ENCODE results near the gene TRAPPC8.
A peak's percentile ranks its signal among the peaks of the same experiment; 100 is the strongest.
"Not testable (repeated sequence)": the region's sequence is repeated elsewhere in the genome, so short reads cannot be mapped to it uniquely, and the experiment has no call there.

The TRAPPC8 gene

GRCh38 chr18:31810336-31811130, 132.4 kb downstream of the TRAPPC8 start:
- not testable (repeated sequence) for H4K91ac ChIP-seq (ENCODE audit: low read depth, low read length, poor library complexity); H2BK15ac ChIP-seq (ENCODE audit: low read length); H3K4me1 ChIP-seq (ENCODE audit: control insufficient read depth in 2 of 2, insufficient read depth in 1 of 2, low read depth in 1 of 2, low read length in 2 of 2); H3K18ac ChIP-seq (ENCODE audit: low read length); H3K9ac ChIP-seq (ENCODE audit: low read depth, low read length, poor library complexity); H3K36me3 ChIP-seq (replicated peaks in 1 of 2; ENCODE audit: control insufficient read depth in 2 of 2, insufficient read depth in 2 of 2, low read length in 2 of 2); H3K14ac ChIP-seq (ENCODE audit: low read length); H3K4me2 ChIP-seq (ENCODE audit: insufficient read depth, low read length, poor library complexity, severe bottlenecking); DNase-seq (ENCODE audit: low spot score); H2BK5ac ChIP-seq (ENCODE audit: low read length); H2BK120ac ChIP-seq (ENCODE audit: low read depth, low read length); H2AK5ac ChIP-seq (ENCODE audit: low read depth, low read length); H3K27me3 ChIP-seq (ENCODE audit: control insufficient read depth in 3 of 3, insufficient read depth in 3 of 3, low read depth in 1 of 3, low read length in 3 of 3); H2BK12ac ChIP-seq (ENCODE audit: low read length); H3K79me1 ChIP-seq (ENCODE audit: low read depth, low read length); H3K27ac ChIP-seq (replicated peaks; ENCODE audit: low read length); H3K9me3 ChIP-seq (replicated peaks in 1 of 2; ENCODE audit: control insufficient read depth in 2 of 2, insufficient read depth in 1 of 2, low read depth in 1 of 2, low read length in 2 of 2); H4K8ac ChIP-seq (ENCODE audit: low read depth, low read length); H3K23ac ChIP-seq (ENCODE audit: low read depth, low read length, poor library complexity); H3K4ac ChIP-seq (ENCODE audit: low read length); H3K4me3 ChIP-seq (ENCODE audit: low read length in 2 of 2)
- no CpG with 5 or more reads among the region's 7 CpGs for WGBS, 2 donors (ENCODE audit: extremely low coverage in 2 of 2, insufficient read length in 2 of 2, insufficient replicate concordance in 1 of 2)
- H2AFZ ChIP-seq (ENCODE audit: low read length), result peak overlapping the region; percentile 53

GRCh38 chr18:31809049-31809448, 133.9 kb downstream of the TRAPPC8 start:
- H3K18ac ChIP-seq (ENCODE audit: low read length); H2BK12ac ChIP-seq (ENCODE audit: low read length); H3K9ac ChIP-seq (ENCODE audit: low read depth, low read length, poor library complexity); H4K8ac ChIP-seq (ENCODE audit: low read depth, low read length); H3K4ac ChIP-seq (ENCODE audit: low read length); DNase-seq (ENCODE audit: low spot score); H3K23ac ChIP-seq (ENCODE audit: low read depth, low read length, poor library complexity); H3K4me3 ChIP-seq (ENCODE audit: low read length in 2 of 2); H3K27me3 ChIP-seq (ENCODE audit: control insufficient read depth in 3 of 3, insufficient read depth in 3 of 3, low read depth in 1 of 3, low read length in 3 of 3); H3K27ac ChIP-seq (replicated peaks; ENCODE audit: low read length); H4K91ac ChIP-seq (ENCODE audit: low read depth, low read length, poor library complexity); H2BK5ac ChIP-seq (ENCODE audit: low read length); H3K9me3 ChIP-seq (replicated peaks in 1 of 2; ENCODE audit: control insufficient read depth in 2 of 2, insufficient read depth in 1 of 2, low read depth in 1 of 2, low read length in 2 of 2); H3K36me3 ChIP-seq (replicated peaks in 1 of 2; ENCODE audit: control insufficient read depth in 2 of 2, insufficient read depth in 2 of 2, low read length in 2 of 2); H3K4me2 ChIP-seq (ENCODE audit: insufficient read depth, low read length, poor library complexity, severe bottlenecking); H3K79me1 ChIP-seq (ENCODE audit: low read depth, low read length); H3K14ac ChIP-seq (ENCODE audit: low read length); H2AK5ac ChIP-seq (ENCODE audit: low read depth, low read length); H2BK15ac ChIP-seq (ENCODE audit: low read length); H3K4me1 ChIP-seq (ENCODE audit: control insufficient read depth in 2 of 2, insufficient read depth in 1 of 2, low read depth in 1 of 2, low read length in 2 of 2); H2BK120ac ChIP-seq (ENCODE audit: low read depth, low read length); H2AFZ ChIP-seq (ENCODE audit: low read length): not testable (repeated sequence)
- WGBS, 2 donors (ENCODE audit: extremely low coverage in 2 of 2, insufficient read length in 2 of 2, insufficient replicate concordance in 1 of 2), result no CpG with 5 or more reads among the region's 4 CpGs

GRCh38 chr18:31801078-31801477, 141.8 kb downstream of the TRAPPC8 start:
- no peak overlapping the region for H4K91ac ChIP-seq (ENCODE audit: low read depth, low read length, poor library complexity)
- H3K4me2 ChIP-seq (ENCODE audit: insufficient read depth, low read length, poor library complexity, severe bottlenecking), result no peak overlapping the region
- DNase-seq (ENCODE audit: low spot score), result no peak
- WGBS, 2 donors (ENCODE audit: extremely low coverage in 2 of 2, insufficient read length in 2 of 2, insufficient replicate concordance in 1 of 2), result no CpG with 5 or more reads among the region's 2 CpGs
- H2AK5ac ChIP-seq (ENCODE audit: low read depth, low read length), result no peak overlapping the region
- H3K27ac ChIP-seq (replicated peaks; ENCODE audit: low read length), result no peak overlapping the region
- no peaks in the 10 kb centered on the region for H3K36me3 ChIP-seq (replicated peaks in 1 of 2; ENCODE audit: control insufficient read depth in 2 of 2, insufficient read depth in 2 of 2, low read length in 2 of 2)
- no peak overlapping the region for H3K14ac ChIP-seq (ENCODE audit: low read length)
- no peak overlapping the region for H3K4ac ChIP-seq (ENCODE audit: low read length)
- H2AFZ ChIP-seq (ENCODE audit: low read length), result no peak overlapping the region
- no peak overlapping the region for H3K9ac ChIP-seq (ENCODE audit: low read depth, low read length, poor library complexity)
- H3K27me3 ChIP-seq (ENCODE audit: control insufficient read depth in 3 of 3, insufficient read depth in 3 of 3, low read depth in 1 of 3, low read length in 3 of 3), result no peaks in the 10 kb centered on the region
- no peak overlapping the region for H3K23ac ChIP-seq (ENCODE audit: low read depth, low read length, poor library complexity)
- H2BK5ac ChIP-seq (ENCODE audit: low read length), result no peak overlapping the region
- H2BK15ac ChIP-seq (ENCODE audit: low read length), result no peak overlapping the region
- no peak overlapping the region for H3K4me3 ChIP-seq (ENCODE audit: low read length in 2 of 2)
- H3K79me1 ChIP-seq (ENCODE audit: low read depth, low read length), result no peaks in the 10 kb centered on the region
- no peak overlapping the region for H3K18ac ChIP-seq (ENCODE audit: low read length)
- H4K8ac ChIP-seq (ENCODE audit: low read depth, low read length), result no peak overlapping the region
- H3K9me3 ChIP-seq (replicated peaks in 1 of 2; ENCODE audit: control insufficient read depth in 2 of 2, insufficient read depth in 1 of 2, low read depth in 1 of 2, low read length in 2 of 2), result no peaks in the 10 kb centered on the region
- no peak overlapping the region for H2BK12ac ChIP-seq (ENCODE audit: low read length)
- H3K4me1 ChIP-seq (ENCODE audit: control insufficient read depth in 2 of 2, insufficient read depth in 1 of 2, low read depth in 1 of 2, low read length in 2 of 2), result no peaks in the 10 kb centered on the region
- H2BK120ac ChIP-seq (ENCODE audit: low read depth, low read length), result no peak overlapping the region

- H3K9me3 ChIP-seq (replicated peaks in 1 of 2; ENCODE audit: control insufficient read depth in 2 of 2, insufficient read depth in 1 of 2, low read depth in 1 of 2, low read length in 2 of 2); H2BK5ac ChIP-seq (ENCODE audit: low read length); H3K23ac ChIP-seq (ENCODE audit: low read depth, low read length, poor library complexity); H3K9ac ChIP-seq (ENCODE audit: low read depth, low read length, poor library complexity); H3K14ac ChIP-seq (ENCODE audit: low read length); H4K91ac ChIP-seq (ENCODE audit: low read depth, low read length, poor library complexity); H3K4me1 ChIP-seq (ENCODE audit: control insufficient read depth in 2 of 2, insufficient read depth in 1 of 2, low read depth in 1 of 2, low read length in 2 of 2); H3K36me3 ChIP-seq (replicated peaks in 1 of 2; ENCODE audit: control insufficient read depth in 2 of 2, insufficient read depth in 2 of 2, low read length in 2 of 2); H3K4me2 ChIP-seq (ENCODE audit: insufficient read depth, low read length, poor library complexity, severe bottlenecking); H2BK120ac ChIP-seq (ENCODE audit: low read depth, low read length); H4K8ac ChIP-seq (ENCODE audit: low read depth, low read length); H3K18ac ChIP-seq (ENCODE audit: low read length); H3K4ac ChIP-seq (ENCODE audit: low read length); H3K27me3 ChIP-seq (ENCODE audit: control insufficient read depth in 3 of 3, insufficient read depth in 3 of 3, low read depth in 1 of 3, low read length in 3 of 3); H3K4me3 ChIP-seq (ENCODE audit: low read length in 2 of 2); H3K79me1 ChIP-seq (ENCODE audit: low read depth, low read length); DNase-seq (ENCODE audit: low spot score); H2AFZ ChIP-seq (ENCODE audit: low read length); H3K27ac ChIP-seq (replicated peaks; ENCODE audit: low read length); H2BK12ac ChIP-seq (ENCODE audit: low read length); H2AK5ac ChIP-seq (ENCODE audit: low read depth, low read length); H2BK15ac ChIP-seq (ENCODE audit: low read length): not testable (repeated sequence)
- WGBS, 2 donors (ENCODE audit: extremely low coverage in 2 of 2, insufficient read length in 2 of 2, insufficient replicate concordance in 1 of 2), result no CpG with 5 or more reads among the region's 5 CpGs
These were observed 143.7 kb downstream of the TRAPPC8 start for GRCh38 chr18:31799257-31799656.

Data from neuronal stem cell (in vitro differentiated cells).